Cardiac muscle cell (in vitro differentiated cells and primary cell): ENCODE data around the gene ZFY. TPM values are rescaled to one million over a fixed set of nuclear protein-coding genes. Genes with fewer than 3 reads are reported as not detected.

Experiments
- DNase-seq, 2 donors: peaks; one replicate each; pipeline versions ENCODE4 v3.0.0 to v3.0.0-alpha.2; 2010 to 2017; ENCODE audit warnings: low read depth in 1 of 2, low spot score in 1 of 2
- H3K27ac ChIP-seq: fragments of 200-600 bp; sonication (generic); 2 replicates; pipeline ENCODE4 v1.5.1; 2016
- H3K27me3 ChIP-seq: fragments of 200-600 bp; sonication (generic); 2 replicates; pipeline ENCODE4 v1.6.0; 2016; ENCODE audit warnings: control low read depth
- H3K36me3 ChIP-seq: fragments of 200-600 bp; sonication (generic); 2 replicates; pipeline ENCODE4 v1.5.1; 2016; ENCODE audit warnings: control low read depth
- H3K4me1 ChIP-seq: fragments of 200-600 bp; sonication (generic); 2 replicates; pipeline ENCODE4 v1.8.1; 2017; ENCODE audit warnings: low read depth, mild to moderate bottlenecking, mixed run types
- H3K4me3 ChIP-seq: fragments of 200-600 bp; sonication (generic); 2 replicates; pipeline ENCODE4 v1.5.1; 2016; ENCODE audit warnings: mild to moderate bottlenecking
- H3K9me3 ChIP-seq: fragments of 200-600 bp; sonication (generic); 2 replicates; pipeline ENCODE4 v1.5.1; 2017; ENCODE audit warnings: low read depth, mild to moderate bottlenecking, control low read depth
- polyA plus RNA-seq: library from polyadenylated mRNA; unstranded; fragments of >200 nt; fragmentation: Nextera tagmentation; extraction: Ambion mirVana; gene quantifications from 2 replicates; pipeline ENCODE4 v1.2.1, GENCODE V29; 2016
- total RNA-seq: library from RNA; depleted of rRNA; stranded (reverse); fragments of >200 nt; gene quantifications from 2 replicates; pipeline ENCODE4 v1.2.3, GENCODE V29; 2016
- TF ChIP-seq, protein P1 (sequence below): IDR thresholded peaks from 2 replicates; pipeline ENCODE4 v1.5.1; 2012; ENCODE audit warnings: low read depth, mild to moderate bottlenecking, low read length

Gene ZFY
- total RNA-seq (not detected in 2 replicates), polyA plus RNA-seq (not detected in 2 replicates)

DNA sequence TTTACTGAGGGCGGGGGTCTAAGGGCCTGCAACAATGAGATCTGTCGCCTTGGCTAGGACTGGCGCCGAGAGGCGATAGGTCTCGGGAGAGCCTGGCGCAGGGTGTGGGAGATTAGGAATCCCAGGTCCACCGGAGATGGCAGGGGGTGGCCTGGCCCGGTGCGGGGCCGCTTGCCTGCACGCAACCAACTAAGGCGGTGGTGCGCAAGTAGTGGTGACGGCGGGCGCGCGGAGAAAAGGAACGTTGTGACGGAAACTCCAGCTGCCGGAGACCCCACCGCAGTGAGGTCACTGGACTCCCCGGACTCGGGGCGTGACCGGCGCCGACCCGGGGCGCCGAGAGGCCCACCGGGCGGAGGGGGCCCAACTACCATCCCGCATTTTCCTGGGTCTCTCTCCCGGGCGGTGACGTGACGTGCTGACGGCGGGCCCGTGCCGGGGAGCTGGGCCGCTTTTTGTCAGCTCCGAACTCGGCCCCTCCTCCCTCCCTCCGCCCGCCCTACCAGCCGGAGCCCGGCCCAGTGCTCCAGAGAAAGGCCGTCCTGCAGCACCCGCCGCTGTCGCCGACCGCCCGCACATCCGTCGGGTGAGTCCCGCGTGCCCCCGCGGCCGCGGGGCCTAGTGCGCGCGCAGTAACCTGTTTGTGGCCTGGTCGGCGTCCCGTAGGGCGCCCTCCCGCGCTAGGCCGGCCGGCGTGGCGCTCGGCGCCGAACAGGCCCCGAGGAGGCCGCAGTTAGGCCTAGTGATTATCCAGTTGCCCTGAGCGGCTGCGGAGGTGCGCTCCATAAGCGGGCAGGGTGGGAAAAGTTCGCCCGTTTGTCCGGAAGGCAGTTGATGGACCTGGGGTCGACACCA is at the start of gene ZFY:
ZFY (plus strand) TSS at position 521 of the 855 bp plus-strand sequence. CDS start 18,556 bp downstream, outside the sequence.
- TF ChIP-seq, protein P1, sequence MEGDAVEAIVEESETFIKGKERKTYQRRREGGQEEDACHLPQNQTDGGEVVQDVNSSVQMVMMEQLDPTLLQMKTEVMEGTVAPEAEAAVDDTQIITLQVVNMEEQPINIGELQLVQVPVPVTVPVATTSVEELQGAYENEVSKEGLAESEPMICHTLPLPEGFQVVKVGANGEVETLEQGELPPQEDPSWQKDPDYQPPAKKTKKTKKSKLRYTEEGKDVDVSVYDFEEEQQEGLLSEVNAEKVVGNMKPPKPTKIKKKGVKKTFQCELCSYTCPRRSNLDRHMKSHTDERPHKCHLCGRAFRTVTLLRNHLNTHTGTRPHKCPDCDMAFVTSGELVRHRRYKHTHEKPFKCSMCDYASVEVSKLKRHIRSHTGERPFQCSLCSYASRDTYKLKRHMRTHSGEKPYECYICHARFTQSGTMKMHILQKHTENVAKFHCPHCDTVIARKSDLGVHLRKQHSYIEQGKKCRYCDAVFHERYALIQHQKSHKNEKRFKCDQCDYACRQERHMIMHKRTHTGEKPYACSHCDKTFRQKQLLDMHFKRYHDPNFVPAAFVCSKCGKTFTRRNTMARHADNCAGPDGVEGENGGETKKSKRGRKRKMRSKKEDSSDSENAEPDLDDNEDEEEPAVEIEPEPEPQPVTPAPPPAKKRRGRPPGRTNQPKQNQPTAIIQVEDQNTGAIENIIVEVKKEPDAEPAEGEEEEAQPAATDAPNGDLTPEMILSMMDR, result no peak
- Histone ChIP-seq H3K36me3 (no peaks in the 10 kb centered on the region), H3K4me1 (no peaks in the 10 kb centered on the region), H3K27me3 (no peaks in the 10 kb centered on the region), H3K27ac (no peak within 1 kb of the TSS), H3K4me3 (no peak within 1 kb of the TSS), H3K9me3 (no peaks in the 10 kb centered on the region)
- peak in 1 of 2 donors; percentile 72 for DNase-seq

DNA sequence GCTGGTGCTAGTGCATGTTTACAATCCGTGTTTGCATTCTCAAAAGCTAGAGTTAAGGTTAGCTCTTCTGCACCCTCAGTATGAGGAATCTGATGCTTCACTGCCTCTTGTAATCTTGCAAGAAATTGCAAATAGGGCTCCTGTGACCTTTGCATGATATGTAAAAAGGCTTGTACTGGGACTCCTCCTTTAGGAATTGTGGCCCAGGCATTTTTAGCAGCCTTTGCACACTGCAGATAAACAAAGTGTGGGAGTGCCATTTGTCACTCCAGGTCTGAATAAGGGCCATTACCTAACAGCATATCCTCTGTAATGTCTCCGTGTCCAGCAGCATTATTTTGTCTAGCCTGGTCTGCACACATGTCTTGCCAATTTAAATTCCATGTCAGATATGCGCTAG is 49.3 kb upstream of the ZFY start:
- Histone ChIP-seq H3K4me3 (no peak overlapping the region), H3K9me3 (no peaks in the 10 kb centered on the region), H3K36me3 (no peaks in the 10 kb centered on the region), H3K27me3 (no peaks in the 10 kb centered on the region), H3K27ac (no peak overlapping the region), H3K4me1 (no peaks in the 10 kb centered on the region)
- DNase-seq, result no peak
- TF ChIP-seq, protein P1, result no peak

DNA sequence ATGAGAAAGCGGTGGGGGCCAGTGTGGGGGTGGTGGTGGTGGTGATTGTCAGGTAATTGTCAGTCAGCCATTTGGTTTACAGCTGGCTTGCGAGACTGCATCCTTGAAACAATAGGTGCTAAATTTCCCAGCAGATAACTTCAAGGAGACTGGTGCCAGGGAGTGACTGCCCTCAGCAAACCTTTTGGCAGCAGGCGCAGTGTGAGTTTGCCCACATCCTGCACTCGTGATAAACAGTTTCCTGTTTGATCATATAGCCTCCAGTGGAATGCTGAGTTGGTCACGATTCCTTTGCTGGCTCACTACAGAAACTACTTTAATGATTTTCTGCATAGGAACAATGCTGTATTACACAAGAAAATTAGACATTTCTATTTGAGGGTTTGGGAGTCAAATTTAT is 47.8 kb upstream of the ZFY start:
- Histone ChIP-seq H3K9me3 (no peaks in the 10 kb centered on the region), H3K4me1 (no peaks in the 10 kb centered on the region), H3K36me3 (no peaks in the 10 kb centered on the region), H3K4me3 (no peak overlapping the region), H3K27me3 (no peaks in the 10 kb centered on the region), H3K27ac (no peak overlapping the region)
- TF ChIP-seq, protein P1, result no peak
- peak in 1 of 2 donors; percentile 74 for DNase-seq

DNA sequence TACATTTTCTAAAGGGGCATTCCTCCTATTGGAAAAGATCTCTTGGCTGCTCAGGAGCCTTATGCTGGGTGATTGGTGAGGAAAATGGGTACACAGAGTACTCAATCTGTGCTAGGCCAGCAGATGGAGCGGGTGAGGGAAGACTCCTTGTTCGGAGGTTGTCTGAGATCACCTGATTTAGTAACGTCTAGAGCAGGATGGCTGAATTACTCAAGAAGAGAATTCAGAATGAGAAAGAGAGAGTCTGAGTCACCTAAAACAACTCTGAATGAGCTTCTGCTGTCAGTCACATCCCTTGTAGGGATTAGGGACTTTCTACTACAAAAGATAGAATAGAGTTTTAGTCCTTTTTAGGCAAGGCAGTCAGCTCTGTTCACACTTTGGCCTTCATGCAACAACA is 47.2 kb upstream of the ZFY start:
- no peaks in the 10 kb centered on the region for H3K27me3 ChIP-seq

DNA sequence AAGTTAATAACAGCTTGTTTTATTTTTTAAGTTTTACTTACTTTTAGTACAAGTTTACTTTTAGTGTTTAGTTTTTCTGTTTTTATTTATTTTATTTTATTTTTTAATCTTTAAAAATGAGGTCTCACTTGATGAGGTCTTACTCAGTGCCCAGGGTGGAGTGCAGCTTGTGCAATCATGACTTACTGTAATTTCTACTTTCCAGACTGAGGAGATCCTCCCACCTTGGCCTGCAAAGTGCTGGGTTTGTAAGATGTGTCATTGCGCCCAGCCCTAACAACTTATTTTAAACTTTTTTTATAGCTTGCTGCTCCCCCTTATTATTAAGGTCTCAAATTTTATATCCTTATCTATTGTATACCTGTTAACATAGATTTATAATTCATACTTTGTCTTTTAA is 41.7 kb upstream of the ZFY start:
- no peak overlapping the region for H3K4me3 ChIP-seq
- no peaks in the 10 kb centered on the region for H3K4me1 ChIP-seq
- H3K36me3 ChIP-seq, result no peaks in the 10 kb centered on the region
- no peaks in the 10 kb centered on the region for H3K9me3 ChIP-seq
- no peak overlapping the region for H3K27ac ChIP-seq
- DNase-seq, result peak in 1 of 2 donors; percentile 47
- H3K27me3 ChIP-seq, result no peaks in the 10 kb centered on the region
- TF ChIP-seq, protein P1, result no peak

More for the DNA sequence above, 47.2 kb upstream of the ZFY start:
- DNase-seq, result peak in 1 of 2 donors; percentile 48
- H3K9me3 ChIP-seq, result no peaks in the 10 kb centered on the region
- H3K4me3 ChIP-seq, result no peak overlapping the region
- H3K36me3 ChIP-seq, result no peaks in the 10 kb centered on the region
- no peaks in the 10 kb centered on the region for H3K4me1 ChIP-seq
- H3K27ac ChIP-seq, result no peak overlapping the region
- TF ChIP-seq, protein P1, result no peak
